OCI-LY3 (cell line): Measurements from ENCODE around the gene PIGC.

Experiments
- CTCF ChIP-seq: fragments of 200-600, 300-600 bp; sonication (generic); IDR thresholded peaks from 2 replicates; pipeline ENCODE4 v1.5.1; 2014; ENCODE audit warnings: antibody characterized with exemption, low read length, low read depth
- EZH2phosphoT487 ChIP-seq: fragments of 200-600 bp; shearing (Covaris generic); IDR thresholded peaks from 2 replicates; pipeline ENCODE4 v1.6.1; 2018; ENCODE audit warnings: antibody characterized with exemption, mixed run types, low read depth

GRCh38 chr1:172442404-172442803 is 1.5 kb downstream of the PIGC start:
- TF ChIP-seq CTCF (no peak), EZH2phosphoT487 (no peak)
